H7 (cell line): Measurements from ENCODE around the gene PTPRN2. TPM values are rescaled to one million over a fixed set of nuclear protein-coding genes. Genes with fewer than 3 reads are reported as not detected.
A peak's percentile ranks its signal among the peaks of the same experiment; 100 is the strongest.

Source experiments
- DNase-seq: peaks from one replicate; pipeline ENCODE4 v3.0.0; 2012
- H3K27me3 ChIP-seq: 2 replicates; pipeline ENCODE4 v1.6.0; 2011; ENCODE audit warnings: mild to moderate bottlenecking, low read length; ENCODE audit not compliant: control insufficient read depth, insufficient read depth
- H3K36me3 ChIP-seq: replicated peaks from 2 replicates; pipeline ENCODE4 v1.5.1; 2011; ENCODE audit warnings: low read length; ENCODE audit not compliant: control insufficient read depth, insufficient read depth
- H3K4me3 ChIP-seq: 2 replicates; pipeline ENCODE4 v1.5.1; 2011; ENCODE audit warnings: low read depth, mild to moderate bottlenecking, control low read depth, low read length, moderate library complexity; ENCODE audit not compliant: insufficient read depth
- total RNA-seq: library from RNA; depleted of rRNA; stranded (reverse); fragments of >200 nt; shearing (Covaris generic); gene quantifications from 2 replicates; pipeline ENCODE4 v1.2.3, GENCODE V29; 2014

PTPRN2 gene
- total RNA-seq, 1 experiment from 2014 or later, result 0.80 TPM

DNA sequence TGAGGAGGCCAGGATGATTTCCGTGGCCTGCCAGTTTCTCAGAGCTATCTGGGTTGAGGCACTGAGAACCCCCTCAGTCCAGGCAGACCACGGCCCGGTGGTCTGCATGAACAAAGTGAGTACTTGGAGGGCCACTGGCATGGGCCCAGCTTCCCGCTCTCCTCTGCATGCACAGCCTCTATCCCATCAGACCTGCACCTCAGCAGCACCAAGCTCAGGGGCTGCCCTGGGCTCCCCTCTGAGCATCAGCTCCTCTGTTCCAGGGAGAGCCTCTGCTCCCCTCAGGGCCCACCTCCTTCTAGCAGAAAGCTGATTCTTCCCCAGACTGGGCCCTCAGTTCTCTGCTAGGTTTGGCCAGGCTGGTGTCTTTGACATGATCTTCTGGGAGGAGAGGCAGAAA is 780.9 kb downstream of the PTPRN2 start:
- no peak for DNase-seq
- Histone ChIP-seq H3K36me3 (no peaks in the 10 kb centered on the region), H3K27me3 (no peaks in the 10 kb centered on the region), H3K4me3 (no peak overlapping the region)

DNA sequence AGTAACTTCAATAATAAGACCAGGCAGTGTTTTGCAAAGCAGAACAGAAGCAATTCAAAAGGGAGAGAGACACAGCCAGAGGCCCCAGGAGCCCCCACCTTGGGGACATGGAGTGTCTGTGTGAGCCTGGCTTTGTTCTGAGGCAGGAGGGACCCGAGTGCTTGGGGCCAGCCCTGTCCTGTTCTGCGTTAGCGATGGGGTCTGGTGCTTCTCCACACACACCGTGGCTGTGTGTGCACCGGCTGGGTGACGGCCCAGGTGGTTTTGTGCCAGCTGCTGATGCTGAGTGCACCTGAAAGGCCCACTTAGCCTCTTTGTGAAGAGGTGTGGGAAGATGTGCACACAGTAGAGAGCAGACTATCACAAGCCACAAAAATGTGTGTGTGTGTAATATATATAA is 781.9 kb downstream of the PTPRN2 start:
- no peak for DNase-seq
- H3K36me3 ChIP-seq, result no peaks in the 10 kb centered on the region
- H3K27me3 ChIP-seq, result no peaks in the 10 kb centered on the region
- no peak overlapping the region for H3K4me3 ChIP-seq

DNA sequence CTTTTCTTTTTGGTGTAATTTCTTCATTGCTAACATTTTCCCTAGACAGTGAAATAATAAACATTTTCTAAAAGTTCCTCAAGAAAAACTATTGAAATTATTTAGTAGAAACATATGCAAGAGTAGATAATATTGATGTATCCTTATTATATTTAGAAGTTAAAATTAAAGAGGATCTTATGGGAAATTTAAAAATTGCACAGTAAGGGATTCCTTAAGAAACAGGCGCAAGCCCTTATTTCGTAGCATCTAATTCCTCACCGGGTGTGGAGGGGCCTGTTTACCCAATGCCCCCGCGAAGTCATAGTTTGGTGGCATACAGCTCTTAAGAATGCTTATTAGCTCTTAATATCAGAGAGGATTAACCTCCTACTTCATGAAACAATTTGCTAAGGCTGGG is 783.7 kb downstream of the PTPRN2 start:
- DNase-seq, result no peak
- Histone ChIP-seq H3K27me3 (no peaks in the 10 kb centered on the region), H3K4me3 (no peak overlapping the region), H3K36me3 (no peaks in the 10 kb centered on the region)

DNA sequence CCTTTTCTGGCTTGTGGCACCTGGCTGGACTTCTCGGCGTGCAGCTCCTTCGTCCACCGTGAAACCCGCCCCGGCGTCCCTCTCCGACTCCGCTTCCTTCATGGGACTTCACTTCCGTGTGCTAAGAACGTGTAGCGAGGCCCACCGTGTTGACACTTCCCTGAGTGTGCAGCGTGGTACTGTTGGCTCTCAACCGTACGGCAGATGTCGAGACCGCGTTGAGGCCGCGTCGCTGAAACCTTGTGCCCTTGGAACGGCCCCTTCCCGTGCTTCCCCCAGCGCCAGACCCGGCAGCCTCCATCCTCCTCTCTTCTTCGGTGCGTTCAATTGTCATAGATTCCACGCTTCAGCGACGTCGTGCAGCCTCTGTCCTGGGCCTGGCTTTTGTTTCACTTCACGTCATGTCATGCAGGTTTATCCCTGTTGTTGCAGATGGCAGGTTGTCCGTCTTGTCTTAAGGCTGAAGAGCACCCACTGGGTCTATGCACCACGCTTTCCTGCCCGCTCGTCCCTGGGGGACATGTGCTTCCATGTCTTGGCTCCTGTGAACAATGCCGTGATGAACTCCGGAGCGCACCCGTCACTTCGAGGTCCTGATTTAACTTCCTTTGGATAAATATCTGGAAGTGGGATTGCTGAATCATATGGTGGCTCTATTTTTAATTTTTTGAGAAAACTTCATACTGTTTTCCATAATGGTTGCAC is 785.5 kb downstream of the PTPRN2 start:
- Histone ChIP-seq H3K4me3 (no peak overlapping the region), H3K36me3 (no peaks in the 10 kb centered on the region), H3K27me3 (no peaks in the 10 kb centered on the region)
- DNase-seq, result no peak

DNA sequence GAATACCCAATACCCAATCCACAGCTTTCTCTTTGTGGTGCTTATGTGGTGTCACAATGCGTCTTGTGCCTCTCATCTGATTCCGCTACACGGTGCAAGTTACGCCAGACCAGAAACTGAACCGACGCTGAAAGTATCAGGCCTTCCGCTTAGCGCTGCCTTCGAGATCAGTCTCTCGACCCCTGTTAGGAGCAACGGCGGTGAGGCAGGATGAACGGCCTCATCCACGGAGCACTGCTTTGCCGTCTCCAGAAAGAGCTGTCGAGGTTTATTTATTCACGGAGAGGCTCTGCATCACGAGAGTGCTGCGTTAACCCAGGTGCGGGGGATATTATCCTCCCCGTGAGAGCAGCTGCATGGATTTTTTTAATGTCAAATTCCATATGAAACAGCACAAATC is 786.5 kb downstream of the PTPRN2 start:
- H3K36me3 ChIP-seq, result no peaks in the 10 kb centered on the region
- no peak for DNase-seq
- H3K4me3 ChIP-seq, result no peak overlapping the region
- H3K27me3 ChIP-seq, result no peaks in the 10 kb centered on the region

DNA sequence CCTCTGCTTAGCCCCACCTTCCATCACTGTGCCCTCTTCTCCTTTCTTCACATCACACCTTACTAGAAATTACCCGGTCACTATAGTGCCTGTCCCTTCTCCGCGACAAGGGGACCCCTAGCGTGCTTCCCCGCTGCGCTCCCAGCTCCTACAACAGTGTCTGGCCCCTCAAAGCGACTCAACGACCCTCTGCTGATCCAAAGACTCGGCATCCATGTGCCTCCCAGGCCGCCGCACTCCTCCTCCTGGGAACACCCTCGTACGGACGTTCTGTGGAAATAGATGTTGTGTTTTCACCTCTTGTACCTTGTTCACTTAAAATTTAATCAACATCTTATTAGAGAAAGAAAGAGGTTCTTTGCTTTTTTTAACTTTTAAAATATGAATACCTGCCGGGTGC is 787.3 kb downstream of the PTPRN2 start:
- no peak for DNase-seq
- H3K4me3 ChIP-seq, result no peak overlapping the region

DNA sequence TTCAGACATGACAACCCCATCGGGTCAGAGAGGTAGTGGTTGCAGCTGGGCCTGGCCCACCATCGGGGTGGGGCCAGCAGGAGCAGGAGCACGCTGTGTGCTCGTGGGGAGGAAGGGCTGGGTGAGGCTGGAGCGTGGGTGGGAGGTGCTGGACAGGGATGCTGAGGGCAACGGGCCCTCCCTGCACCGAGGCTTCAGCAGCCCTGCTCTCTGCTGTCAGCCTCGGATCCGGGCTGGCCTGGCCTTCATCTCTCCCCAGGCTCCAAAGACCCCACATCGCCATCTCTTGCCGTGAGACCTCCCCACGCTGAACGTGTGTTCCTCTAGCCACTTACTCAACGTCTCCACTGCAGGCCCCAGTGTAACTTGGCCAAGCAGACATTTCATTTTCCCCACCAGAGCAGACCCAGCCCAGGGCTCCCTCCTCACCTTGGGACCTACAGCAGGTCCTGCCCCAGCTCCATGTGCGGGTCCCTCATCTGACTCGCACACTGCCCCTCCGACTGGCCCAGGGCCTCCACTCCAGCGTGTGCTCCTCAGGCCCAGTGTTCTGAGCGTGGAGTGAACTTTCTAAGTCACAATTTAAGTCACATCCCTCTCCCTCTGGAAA is 788.4 kb downstream of the PTPRN2 start:
- no peak for DNase-seq
- Histone ChIP-seq H3K4me3 (no peak overlapping the region), H3K27me3 (no peaks in the 10 kb centered on the region), H3K36me3 (no peaks in the 10 kb centered on the region)

More for the DNA sequence above, 787.3 kb downstream of the PTPRN2 start:
- Histone ChIP-seq H3K36me3 (no peaks in the 10 kb centered on the region), H3K27me3 (no peaks in the 10 kb centered on the region)

DNA sequence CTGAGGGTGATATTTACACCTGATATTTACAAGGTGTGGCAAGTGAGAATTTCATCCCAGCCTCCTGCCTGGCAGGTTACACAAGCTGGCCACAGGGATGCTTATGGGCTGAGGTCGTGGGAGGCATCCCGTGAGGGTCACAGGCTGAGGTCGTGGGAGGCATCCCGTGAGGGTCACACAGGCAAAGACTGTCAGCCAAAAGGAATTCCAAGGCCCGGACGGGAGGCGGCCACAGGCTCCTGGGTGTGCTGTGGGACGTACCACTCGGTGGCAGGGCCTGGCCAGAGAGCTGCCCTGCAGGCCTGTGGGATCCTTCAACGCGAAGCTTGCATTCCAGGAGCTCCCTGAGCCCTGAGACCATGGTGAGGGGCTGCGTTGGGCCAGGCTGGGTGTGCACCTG is 790.3 kb downstream of the PTPRN2 start:
- DNase-seq, result no peak
- Histone ChIP-seq H3K27me3 (no peaks in the 10 kb centered on the region), H3K36me3 (no peaks in the 10 kb centered on the region), H3K4me3 (no peak overlapping the region)

DNA sequence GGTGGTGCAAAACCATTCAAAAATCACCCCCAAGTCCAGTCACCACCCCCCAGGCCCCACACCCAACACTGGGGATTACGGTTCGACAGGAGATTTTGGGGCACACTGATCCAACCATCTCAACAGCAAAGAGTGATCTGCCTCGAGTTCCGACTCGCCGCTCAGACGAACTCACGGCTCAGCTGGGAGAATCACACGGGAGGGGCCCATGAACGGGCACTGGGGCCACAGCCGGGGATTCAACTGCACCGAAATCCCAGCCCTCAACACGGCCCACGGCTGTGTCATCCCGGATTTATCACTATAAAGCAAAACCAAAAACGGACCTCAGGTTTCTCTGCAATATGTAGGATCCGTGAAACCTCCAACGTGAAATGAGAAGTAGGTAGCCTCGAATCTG is 790.8 kb downstream of the PTPRN2 start:
- no peaks in the 10 kb centered on the region for H3K27me3 ChIP-seq
- DNase-seq, result no peak
- no peak overlapping the region for H3K4me3 ChIP-seq
- H3K36me3 ChIP-seq, result no peaks in the 10 kb centered on the region

DNA sequence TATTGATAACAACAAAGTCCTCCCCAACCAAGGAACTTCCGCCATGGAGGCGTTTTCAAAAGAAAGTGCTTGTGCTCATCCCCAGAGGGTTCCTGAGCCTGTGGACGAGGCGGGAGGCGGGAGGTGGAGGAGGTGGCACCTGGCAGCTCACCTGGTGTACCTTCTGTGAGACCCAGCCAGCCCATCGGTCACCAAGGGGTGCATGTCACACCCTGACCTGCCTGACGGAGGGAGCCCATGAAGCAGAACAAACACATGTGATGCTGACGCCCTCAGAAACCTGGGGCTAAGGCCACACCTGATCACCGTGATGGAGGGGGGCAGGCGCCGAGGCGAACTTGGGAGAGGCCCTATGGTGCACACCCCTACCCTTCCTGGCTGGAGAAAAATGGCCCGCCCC is 792.0 kb downstream of the PTPRN2 start:
- DNase-seq, result no peak
- no peaks in the 10 kb centered on the region for H3K27me3 ChIP-seq
- no peaks in the 10 kb centered on the region for H3K36me3 ChIP-seq
- H3K4me3 ChIP-seq, result no peak overlapping the region

DNA sequence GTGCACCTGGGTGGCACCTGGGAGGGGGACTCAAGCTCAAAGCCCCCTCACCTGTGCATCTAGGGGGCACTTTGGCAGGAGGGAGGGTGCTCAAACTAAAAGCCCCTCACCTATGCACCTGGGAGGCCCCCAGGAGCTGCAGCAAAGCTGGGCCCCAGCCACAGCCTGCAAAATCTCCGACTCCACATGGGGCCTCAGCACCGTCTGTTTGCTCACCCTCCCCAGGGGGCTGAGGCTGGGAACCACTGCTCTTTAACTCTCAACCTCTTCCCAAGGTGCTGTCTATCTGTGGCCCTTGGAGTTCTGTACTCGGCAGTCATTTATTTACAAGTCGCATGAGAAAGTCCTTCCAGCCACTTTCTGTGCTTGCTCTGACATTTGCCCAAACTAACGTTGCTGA is 792.4 kb downstream of the PTPRN2 start:
- Histone ChIP-seq H3K4me3 (no peak overlapping the region), H3K36me3 (no peaks in the 10 kb centered on the region), H3K27me3 (no peaks in the 10 kb centered on the region)
- DNase-seq, result no peak

DNA sequence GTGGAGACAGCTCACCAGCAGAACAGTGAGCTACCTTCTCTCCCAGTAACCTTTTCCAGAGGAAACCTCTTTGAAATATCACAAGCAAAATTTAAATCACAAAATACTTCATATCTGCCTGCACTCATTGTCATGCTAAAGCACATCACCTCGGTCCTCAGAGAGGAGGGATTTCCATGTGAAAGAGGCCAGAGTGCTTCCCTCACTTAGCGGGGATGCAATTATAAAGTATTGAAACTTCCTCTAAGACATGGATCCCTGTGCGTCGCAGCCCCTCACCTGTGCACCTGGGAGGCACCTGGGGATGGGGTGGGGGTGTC is 792.9 kb downstream of the PTPRN2 start:
- Histone ChIP-seq H3K4me3 (no peak overlapping the region), H3K36me3 (no peaks in the 10 kb centered on the region), H3K27me3 (no peaks in the 10 kb centered on the region)
- peak; percentile 89 for DNase-seq

DNA sequence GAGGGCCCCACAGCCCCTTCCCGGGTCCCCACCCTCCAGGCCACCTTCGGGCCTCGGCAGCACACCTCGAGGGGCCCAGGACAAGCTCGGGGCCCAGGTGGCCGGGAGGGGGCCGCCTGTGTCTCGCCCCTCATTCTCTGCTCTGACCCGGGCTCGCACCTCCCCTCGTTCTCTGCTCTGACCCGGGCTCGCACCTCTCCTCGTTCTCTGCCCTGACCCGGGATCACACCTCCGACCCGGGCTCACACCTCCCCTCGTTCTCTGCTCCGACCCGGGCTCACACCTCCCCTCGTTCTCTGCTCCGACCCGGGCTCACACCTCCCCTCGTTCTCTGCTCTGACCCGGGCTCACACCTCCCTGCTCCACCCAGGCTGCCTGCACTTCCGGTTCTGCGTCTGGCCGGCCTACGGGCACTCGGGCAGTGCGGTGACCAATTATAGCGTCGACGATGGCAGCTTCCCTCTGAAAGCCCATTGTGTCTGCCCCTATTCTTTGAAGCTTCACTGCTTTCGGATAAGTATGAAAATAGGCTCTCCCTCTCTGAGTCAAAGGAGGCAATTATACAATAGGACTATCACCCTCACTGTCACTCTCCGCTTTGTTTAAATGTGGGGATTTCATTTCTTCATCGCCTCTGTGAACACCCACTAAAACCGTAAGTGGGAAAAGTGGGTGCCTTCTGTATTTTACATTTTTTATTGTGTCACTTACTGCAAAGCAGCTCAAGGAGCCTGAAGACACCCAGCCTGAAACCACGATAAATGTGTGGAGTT is 793.5 kb downstream of the PTPRN2 start:
- Histone ChIP-seq H3K36me3 (no peaks in the 10 kb centered on the region), H3K4me3 (no peak overlapping the region), H3K27me3 (no peaks in the 10 kb centered on the region)
- DNase-seq, result no peak

DNA sequence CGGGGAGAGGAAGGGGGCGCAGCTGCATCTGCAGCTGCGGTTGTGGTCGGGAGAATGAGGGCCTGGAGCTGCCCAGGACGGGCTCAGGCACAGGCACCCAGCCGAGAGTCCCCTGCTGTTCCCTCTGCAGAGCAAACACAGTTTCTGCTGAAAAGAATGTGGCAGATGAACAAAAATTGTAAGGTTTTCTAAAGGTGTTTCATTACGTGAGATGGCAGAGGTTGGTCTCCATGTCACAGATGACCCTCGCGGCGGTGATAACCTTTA is 794.6 kb downstream of the PTPRN2 start:
- Histone ChIP-seq H3K27me3 (no peaks in the 10 kb centered on the region), H3K36me3 (no peaks in the 10 kb centered on the region), H3K4me3 (no peak overlapping the region)
- DNase-seq, result peak; percentile 86

DNA sequence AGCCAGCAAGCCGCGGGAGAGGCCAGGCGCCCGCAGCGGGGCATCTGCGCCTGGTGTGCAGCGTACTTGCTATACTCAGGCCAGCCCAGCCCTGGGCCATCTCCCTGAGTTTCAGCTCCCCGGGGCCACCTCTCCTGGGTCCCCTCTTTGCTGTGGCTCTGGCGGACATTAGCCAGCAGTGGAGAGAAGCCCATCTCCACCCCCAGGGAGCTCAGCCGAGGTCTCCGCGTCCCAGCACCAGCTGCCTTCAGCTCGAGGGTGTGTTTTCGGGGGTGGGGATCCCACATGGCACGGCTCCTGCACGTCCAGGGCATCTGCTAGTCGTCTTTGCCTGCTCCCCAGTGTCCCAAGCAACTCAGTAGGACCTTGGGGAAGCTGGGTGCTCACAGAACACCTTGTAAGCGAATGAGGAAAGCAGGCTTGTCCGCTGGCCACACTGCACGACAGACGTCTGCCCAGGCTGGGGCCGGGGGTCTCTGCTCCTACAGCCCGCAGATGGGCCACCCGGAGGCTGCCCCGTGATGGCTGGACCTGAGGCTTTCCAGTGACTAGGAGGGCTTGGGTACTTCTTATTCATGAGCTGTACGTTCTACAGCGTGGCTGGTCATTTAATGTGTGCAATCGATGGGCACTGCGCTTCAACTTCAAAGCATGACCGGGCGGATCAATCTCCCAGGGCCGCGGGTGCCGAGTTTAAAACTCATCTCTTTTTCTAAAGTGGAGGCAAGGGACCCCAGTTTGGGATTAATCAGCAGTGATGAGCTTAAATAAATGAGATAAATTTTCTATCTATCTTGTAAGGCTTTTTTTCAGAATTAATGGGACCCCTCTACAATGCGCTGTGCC is 795.2 kb downstream of the PTPRN2 start:
- DNase-seq, result no peak
- H3K27me3 ChIP-seq, result no peaks in the 10 kb centered on the region

More for the DNA sequence above, 795.2 kb downstream of the PTPRN2 start:
- no peak overlapping the region for H3K4me3 ChIP-seq
- no peaks in the 10 kb centered on the region for H3K36me3 ChIP-seq
